NCI-H2196 treated with DMSO at 0.1 percent for 48 hours (cell line): Measurements from ENCODE around the gene SLC1A5.
A peak's percentile ranks its signal among the peaks of the same experiment; 100 is the strongest.

Experiments
- DNase-seq: peaks from one replicate; lab custom pipeline; 2025; ENCODE audit not compliant: unreplicated experiment; lab: John Stamatoyannopoulos, UW

SLC1A5 gene

GRCh38 chr19:46745030-46745429 is 43.4 kb downstream of the SLC1A5 start:
- DNase-seq: no peak

DNA sequence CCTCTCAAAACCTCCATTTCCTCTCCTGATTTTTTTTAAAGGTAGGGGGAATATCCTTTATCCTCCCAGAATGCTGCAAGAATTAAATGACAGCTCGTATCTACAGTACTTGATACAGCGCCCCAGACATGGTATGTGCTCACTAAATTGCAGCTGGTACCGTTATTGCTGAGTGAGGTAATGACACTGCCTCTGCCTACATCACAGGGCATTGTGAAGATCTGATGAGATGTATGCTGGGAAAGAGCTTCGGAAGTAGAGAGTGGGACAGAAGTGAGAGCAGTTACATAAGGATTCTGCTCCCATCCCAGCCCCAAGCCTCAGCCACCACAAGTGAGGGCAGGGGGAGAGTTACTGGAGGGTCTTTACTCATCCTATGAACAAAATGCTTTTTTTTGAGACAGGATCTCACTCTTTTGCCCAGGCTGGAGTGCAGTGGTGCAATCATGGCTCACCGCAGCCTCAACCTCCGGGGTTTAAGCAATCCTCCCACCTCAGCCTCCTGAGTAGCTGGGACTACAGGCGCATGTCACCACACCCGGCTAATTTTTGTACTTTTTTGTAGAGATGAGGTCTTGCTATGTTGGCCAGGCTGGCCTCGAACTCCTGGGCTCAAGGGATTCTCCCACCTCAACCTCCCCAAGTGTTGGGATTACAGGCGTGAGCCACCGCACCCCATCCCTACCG is 44.2 kb downstream of the SLC1A5 start:
- DNase-seq: no peak

GRCh38 chr19:46742926-46743480 is 45.4 kb downstream of the SLC1A5 start:
- DNase-seq: no peak

DNA sequence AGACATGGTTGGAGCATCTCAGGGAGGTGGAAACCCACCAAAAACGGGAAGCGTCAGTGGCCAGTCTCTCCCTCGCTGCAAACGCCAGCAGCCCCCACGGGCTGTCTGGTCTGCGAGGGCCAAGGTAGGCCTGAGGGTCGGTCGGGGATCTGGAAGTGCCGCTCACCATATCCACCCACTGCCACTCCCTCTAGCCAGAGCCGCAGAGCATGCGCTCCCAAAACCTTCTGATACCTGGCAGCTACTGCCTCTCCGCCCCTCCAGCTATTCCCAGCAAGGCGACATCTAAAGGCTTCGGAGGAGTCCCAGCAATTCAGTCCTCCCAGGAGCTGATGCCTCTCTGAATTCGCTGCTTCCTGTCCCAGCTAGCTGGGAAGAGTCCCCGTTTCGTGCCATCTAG is 46.9 kb downstream of the SLC1A5 start:
- DNase-seq: no peak

- no peak for DNase-seq
These were observed 49.1 kb downstream of the SLC1A5 start for GRCh38 chr19:46739290-46739771.

DNA sequence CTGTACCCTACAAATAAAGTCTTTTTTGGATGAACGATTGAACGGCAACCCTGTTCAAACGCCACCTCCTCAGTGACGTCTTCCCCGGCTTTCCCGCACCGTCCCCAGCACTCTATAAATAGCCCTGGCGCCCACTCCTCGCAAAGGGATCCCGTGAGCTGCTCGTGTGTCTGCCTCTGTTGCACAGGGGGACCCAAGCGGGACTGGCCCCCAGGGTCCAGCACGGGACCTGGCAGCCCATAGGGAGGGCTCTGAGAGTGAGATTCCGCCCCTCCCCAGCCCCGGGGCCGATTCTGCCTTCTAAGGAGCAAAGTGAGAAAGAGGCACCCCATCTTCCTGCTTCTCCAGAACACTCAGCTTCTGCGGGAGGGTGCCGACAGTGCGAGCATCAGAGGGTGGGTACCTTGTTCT is 50.6 kb downstream of the SLC1A5 start:
- DNase-seq: no peak

DNA sequence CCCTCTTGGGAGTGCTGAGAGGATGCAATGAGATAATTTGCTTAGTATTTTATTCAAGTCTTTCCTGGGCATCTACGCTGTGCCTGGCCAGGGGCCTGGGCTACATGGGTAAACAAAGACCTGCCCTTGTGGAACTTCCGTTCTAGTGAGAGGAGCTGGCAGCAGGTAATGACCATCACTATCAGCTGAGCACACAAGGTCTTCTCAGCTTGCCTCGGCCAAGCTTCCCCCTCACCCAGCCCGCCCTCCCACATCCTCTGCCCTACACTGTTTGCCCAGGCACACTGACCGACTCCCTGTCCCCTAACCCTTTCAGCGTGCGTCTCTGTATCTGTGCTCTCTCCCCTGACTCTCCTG is 51.1 kb downstream of the SLC1A5 start:
- no peak for DNase-seq

DNA sequence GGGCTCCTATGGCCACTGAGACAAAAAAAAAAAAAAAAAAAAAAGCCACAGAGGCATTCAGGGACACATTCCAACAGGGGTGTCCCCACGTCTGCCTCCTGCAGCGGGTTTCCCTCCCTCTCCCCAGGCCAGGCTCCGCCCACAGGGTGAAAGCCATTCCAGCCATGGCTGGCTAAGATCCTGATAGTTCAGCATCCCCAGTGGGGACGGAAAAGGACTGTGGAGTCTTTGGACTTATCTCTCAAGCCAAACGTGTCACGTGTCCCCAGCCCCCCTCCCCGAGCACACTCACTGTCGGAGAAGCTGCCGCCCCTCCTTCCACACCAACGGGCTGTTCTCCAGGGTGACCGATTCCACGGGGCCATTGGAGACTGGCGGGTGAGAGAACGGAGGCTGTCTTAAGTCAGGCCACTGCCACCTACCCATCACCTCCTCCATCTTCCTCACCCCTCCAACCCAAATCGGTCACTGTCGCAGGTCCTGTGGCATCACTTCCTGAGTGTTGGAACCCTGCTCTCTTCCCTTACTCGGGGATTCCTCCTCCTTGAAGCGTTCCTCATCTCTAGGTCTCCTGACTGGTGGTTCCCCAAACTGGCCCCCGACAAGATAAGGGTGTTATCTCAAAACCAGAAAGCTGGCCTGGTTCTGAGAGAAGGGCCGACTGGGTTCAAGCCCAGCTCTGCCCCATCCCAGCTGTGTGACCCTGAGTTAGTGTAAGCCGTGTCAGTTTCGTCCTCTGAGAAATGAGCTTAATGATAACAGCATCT is 51.7 kb downstream of the SLC1A5 start:
- DNase-seq: no peak

DNA sequence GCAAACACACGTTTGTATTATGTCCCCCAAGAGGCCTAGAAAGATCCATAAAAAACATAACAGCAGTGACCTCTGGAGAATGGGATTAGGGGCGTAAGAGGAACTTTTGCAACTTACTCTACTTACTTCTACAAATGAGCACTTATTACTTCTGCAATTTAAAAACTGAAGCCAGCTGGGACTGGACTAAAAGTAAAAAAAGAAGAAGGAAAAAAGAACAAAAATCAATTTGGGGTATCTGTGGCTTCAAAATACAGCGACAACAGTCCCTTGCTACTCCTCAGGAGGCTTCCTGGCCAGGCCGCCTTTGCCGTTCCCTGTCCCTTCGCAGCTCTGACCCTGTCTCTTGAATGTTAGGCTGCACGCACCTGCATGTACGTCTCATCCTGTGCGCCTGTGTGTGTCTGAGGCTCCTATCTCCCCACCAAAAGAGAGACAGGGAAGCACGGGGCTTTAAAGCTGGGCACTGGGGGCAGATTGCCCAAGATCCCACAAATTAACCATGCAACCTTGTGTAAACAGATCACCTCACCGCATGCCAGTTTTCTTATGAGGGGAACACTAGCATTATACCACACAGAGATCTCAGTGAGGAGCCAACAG is 54.6 kb downstream of the SLC1A5 start:
- DNase-seq: no peak

DNA sequence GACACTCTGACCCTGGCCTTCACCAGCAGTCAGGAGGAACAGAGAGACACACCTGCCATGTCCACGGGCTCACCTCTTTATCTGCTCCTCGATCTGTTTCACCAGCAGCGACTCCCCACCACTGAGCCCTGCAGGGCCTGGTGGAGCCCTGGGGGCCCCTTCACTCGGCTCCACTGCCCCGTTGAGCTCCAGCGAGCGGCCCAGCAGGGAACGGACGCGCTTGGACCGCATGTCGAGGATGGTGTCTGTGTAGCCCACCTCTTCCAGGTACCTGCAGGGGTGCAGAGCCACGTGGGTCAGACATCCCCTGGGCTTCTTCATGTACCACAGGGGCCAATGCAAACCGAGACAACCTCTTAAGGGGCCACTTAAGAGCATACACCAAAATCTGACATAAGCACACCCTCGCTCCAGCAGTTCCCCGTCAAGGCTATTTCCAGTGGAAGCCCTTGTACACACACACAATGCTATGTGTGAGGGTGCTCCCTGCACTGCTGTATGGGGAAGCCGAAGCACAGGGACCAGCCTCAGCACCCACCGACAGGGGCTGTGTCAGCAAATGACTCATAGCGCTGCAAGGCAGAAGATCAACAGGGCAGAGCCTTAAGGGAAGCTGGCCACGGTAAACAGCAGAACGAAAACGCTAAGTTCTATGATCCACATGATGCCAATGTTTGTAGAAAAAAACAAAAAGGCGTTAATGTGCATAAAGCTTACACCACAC is 55.3 kb downstream of the SLC1A5 start:
- DNase-seq: no peak

- no peak for DNase-seq
These were observed 56.0 kb downstream of the SLC1A5 start for GRCh38 chr19:46732172-46732938.

GRCh38 chr19:46731584-46731983 is 56.8 kb downstream of the SLC1A5 start:
- no peak for DNase-seq

DNA sequence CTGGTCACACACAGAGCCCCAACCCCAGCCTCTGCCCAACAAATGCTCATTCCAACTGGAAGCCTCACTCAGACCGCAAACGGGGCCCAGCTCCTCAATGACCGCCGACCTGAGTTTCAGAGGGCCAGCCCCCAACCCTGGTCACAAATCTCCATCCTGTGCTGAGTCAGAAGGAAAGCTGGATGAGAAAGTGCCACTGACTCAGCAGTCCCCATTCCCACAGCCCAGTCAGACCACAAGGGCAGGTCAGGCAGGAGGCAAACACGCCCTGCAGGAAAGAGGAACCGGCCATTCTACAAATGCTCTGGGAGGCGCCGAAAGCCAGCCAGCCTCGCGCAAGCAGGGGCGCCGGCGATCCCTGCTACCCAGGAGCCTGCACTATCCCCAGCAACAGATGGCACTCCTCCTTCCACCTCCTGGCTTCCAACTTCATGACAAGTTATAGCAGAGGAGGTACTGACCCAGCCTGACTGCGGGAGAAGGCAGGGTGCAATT is 57.3 kb downstream of the SLC1A5 start:
- DNase-seq: no peak

- DNase-seq: no peak
These were observed 57.8 kb downstream of the SLC1A5 start for GRCh38 chr19:46730595-46730994.

DNA sequence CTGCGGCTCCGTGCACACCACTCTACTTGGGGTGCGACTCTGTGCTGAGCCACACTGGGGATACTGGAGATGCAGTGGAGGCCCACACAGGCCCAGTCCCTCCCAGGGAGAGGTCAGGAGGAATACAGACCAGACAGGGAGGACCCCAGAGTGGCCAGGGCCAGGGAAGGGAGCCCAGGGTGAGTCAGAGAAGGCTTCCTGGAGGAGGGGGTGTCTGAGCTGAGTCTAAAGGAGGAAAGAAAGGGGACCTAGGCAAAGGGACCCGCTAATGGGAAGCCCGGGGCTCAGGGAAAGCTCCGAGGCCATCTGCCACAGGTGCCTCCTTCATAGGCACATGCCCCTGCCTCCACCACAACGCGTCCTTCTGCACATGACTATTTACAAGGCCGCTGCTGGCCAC is 58.2 kb downstream of the SLC1A5 start:
- DNase-seq: no peak

DNA sequence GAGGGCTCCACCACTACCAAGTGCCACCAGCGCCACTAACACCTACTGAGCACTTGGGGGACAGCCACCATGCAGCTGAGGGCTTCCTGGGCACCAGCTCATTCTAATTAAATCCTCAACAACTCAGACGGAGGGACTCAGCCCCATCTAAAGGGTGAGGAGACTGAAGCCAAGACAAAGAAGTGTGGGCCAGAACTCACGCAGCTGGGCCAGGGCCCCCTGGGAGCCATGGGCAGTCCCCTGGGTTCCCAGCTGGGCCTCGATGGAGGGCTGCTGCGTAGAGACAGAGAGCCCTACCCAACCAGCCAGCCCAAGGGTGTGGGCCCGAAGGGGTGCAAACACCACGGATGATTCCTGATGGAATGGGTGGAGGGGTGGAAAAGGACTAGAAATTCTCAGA is 58.7 kb downstream of the SLC1A5 start:
- DNase-seq: no peak

DNA sequence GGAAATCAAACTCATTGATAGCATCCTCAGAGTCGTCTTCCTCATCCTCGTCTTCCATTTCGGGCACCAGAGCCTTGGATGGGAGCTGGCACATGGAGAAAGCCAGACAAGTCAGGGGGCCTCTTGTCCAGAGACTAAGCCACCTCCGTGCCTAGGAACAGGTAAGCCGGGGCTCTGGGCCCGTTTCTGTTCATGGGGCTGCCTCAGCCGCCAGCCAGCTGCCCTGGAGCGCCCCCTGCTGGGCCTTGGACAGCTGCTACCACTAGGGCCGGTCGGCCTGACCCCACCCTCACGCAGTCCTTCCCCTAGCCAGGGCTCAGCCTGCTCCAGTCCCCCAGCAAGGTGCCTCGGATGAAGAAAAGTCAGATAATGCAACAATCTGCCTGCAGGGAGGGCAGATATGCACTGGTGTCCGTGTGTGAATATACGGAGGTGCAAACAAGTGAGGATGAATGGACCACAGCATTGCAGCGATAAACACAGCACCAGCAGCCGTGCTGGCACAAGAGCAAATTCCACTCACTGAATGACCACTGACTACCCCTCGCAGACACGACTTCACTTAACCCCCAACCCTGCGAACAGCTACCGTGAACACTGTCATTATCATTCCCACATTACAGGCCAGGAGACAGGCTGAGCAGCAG is 59.6 kb downstream of the SLC1A5 start:
- peak; percentile 39 for DNase-seq

DNA sequence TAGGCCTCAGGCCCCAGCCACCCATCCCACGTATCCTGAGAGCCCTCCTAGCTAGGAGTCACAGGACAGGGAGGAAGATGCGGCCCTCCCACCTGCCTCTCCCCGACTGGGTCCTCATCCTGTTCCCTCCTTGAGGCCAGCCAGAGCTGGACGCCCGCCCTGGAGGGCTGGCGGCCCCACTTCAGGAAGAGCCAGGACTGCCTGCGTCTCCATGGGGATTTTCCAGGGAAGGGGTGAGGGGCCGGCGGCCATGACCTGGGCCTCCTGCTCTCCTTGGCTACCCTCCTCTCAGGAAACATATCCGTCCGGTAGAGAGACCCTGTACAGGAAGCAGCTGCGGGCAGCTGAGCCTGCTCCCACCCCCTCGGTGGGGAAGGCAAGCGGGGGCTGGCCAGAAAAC is 60.2 kb downstream of the SLC1A5 start:
- no peak for DNase-seq

DNA sequence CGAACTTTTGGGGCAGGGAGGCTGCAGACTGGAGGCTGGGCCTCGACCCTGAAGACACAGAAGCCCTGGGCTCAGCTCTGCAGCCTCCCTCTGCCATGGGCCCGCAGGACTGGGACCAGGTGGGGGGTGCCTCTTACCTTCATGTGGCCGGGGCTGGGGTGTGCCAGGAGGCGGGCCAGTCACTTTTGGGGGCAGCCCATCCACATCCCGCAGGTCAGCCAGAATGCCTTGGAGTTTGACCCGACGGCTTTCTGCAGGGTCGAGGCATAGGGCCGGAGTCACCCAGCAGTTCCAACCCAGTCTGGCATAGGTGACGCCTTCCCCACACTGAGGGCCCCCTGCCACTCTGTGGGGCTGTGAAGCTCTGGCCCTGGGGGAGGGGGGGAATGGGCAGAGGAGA is 60.6 kb downstream of the SLC1A5 start:
- DNase-seq: no peak

- DNase-seq: no peak
These were observed 61.4 kb downstream of the SLC1A5 start for GRCh38 chr19:46726971-46727501.
